Stimulated activated CD8-positive, alpha-beta memory T cell treated with anti-CD3 and anti-CD28 coated beads, Interleukin-15, amount 100 ng/mL, for 4 hours (primary cell): Measurements from ENCODE around the gene WDR93.

Experiments
- DNase-seq, 2 donors: peaks; one replicate each; pipeline ENCODE4 v3.0.0-alpha.2; 2020; ENCODE audit warnings: low read depth in 2 of 2

Gene WDR93

GRCh38 chr15:89790206-89790605, 99.6 kb downstream of the WDR93 start:
- no peak for DNase-seq

- no peak for DNase-seq
Measured at GRCh38 chr15:89790661-89791060, 100.0 kb downstream of the WDR93 start.

GRCh38 chr15:89792106-89792805, 101.6 kb downstream of the WDR93 start:
- DNase-seq: no peak
